ENCODE results near the gene LRMDA.

GRCh38 chr10:76040830-76041220 lies 609.4 kb downstream of the LRMDA start:
- no peak for TF ChIP-seq CTCF (IDR thresholded peaks at IDR 0.05)
- TF ChIP-seq POLR2A (IDR thresholded peaks at IDR 0.05), result no peak
